Right atrium auricular region (tissue), 2 donors: Measurements from ENCODE around the gene LRRK2. TPM values are rescaled to one million over a fixed set of nuclear protein-coding genes. Genes with fewer than 3 reads are reported as not detected.
"Not testable (repeated sequence)": the region's sequence is repeated elsewhere in the genome, so short reads cannot be mapped to it uniquely, and the experiment has no call there.

Source experiments
- DNase-seq: peaks from one replicate; pipeline ENCODE4 v3.0.0-alpha.2; 2019; ENCODE audit warnings: low spot score
- H3K27ac ChIP-seq, 2 donors: fragments of 200-600 bp; sonication (generic); 1 replicate in 1 of 2; 2 replicates in 1 of 2; pipeline ENCODE4 v1.5.1; 2016 to 2019
- H3K27me3 ChIP-seq, 2 donors: fragments of 200-600 bp; sonication (generic); one replicate each; pipeline versions ENCODE4 v1.5.1 to v1.6.0; 2017 to 2019
- H3K36me3 ChIP-seq: fragments of 200-600 bp; sonication (generic); one replicate; pipeline ENCODE4 v1.5.1; 2016
- H3K4me1 ChIP-seq, 2 donors: fragments of 200-600 bp; sonication (generic); one replicate each; pipeline versions ENCODE4 v1.5.1 to v1.6.0; 2017 to 2019
- H3K4me3 ChIP-seq, 2 donors: fragments of 200-600 bp; sonication (generic); 1 replicate in 1 of 2; 2 replicates in 1 of 2; pipeline ENCODE4 v1.5.1; 2017 to 2019; ENCODE audit warnings: mild to moderate bottlenecking in 1 of 2, moderate library complexity in 1 of 2
- H3K9me3 ChIP-seq, 2 donors: fragments of 200-600 bp; sonication (generic); one replicate each; pipeline ENCODE4 v1.5.1; 2019
- CTCF ChIP-seq, 2 donors: fragments of 200-600 bp; sonication (generic); IDR thresholded peaks; one replicate each; pipeline ENCODE4 v1.5.1; 2019; ENCODE audit warnings: antibody characterized with exemption in 2 of 2
- total RNA-seq, 2 donors: library from RNA; depleted of rRNA; stranded (reverse); fragments of >200 nt; gene quantifications; one replicate each; pipeline ENCODE4 v1.1.0, GENCODE V29; 2016

Gene LRRK2
- total RNA-seq, 2 donors from 2014 or later, result 7.1 to 8.6 TPM

DNA sequence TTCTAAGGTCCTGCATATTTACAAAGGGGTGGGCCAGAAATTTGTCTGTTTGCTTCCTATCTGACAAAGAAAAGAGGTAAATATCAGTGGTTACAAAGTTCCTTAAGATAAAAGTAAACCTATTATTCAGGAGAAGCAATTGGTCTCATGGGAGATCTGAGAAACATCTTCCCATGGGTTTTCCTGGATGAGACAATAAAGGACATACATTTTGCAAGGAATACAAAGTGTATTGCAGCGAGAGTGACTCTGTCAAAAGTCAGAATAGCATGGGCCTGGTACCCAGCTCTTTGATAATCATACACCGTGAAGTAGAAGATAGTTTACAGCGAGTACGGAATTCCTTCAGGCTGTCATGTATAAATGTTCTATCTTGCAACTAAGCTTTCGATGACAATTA lies 14.2 kb downstream of the LRRK2 start:
- Histone ChIP-seq H3K27ac (no peak overlapping the region), H3K9me3 (no peaks in the 10 kb centered on the region), H3K4me3 (no peak overlapping the region), H3K27me3 (no peaks in the 10 kb centered on the region), H3K4me1 (peaks cover 0 to 9% of the 10 kb centered on the region in 2 donors), H3K36me3 (peaks cover 13% of the 10 kb centered on the region)
- TF ChIP-seq CTCF (IDR thresholded peaks at IDR 0.05), result no peak
- DNase-seq, result no peak

GRCh38 chr12:40240779-40241178 lies 16.0 kb downstream of the LRRK2 start:
- H3K36me3 ChIP-seq, result peaks cover 12% of the 10 kb centered on the region
- DNase-seq, result no peak
- H3K27ac ChIP-seq, result no peak overlapping the region
- H3K4me1 ChIP-seq, result peaks cover 0 to 9% of the 10 kb centered on the region in 2 donors
- no peak for TF ChIP-seq CTCF (IDR thresholded peaks at IDR 0.05)
- H3K9me3 ChIP-seq, result no peaks in the 10 kb centered on the region
- no peak overlapping the region for H3K4me3 ChIP-seq
- H3K27me3 ChIP-seq, result no peaks in the 10 kb centered on the region

- H3K4me3 ChIP-seq, result no peak overlapping the region
- DNase-seq, result no peak
- peaks cover 3% of the 10 kb centered on the region for H3K36me3 ChIP-seq
- H3K27ac ChIP-seq, result no peak overlapping the region
- no peaks in the 10 kb centered on the region for H3K27me3 ChIP-seq
- peaks cover 0 to 9% of the 10 kb centered on the region in 2 donors for H3K4me1 ChIP-seq
- H3K9me3 ChIP-seq, result no peaks in the 10 kb centered on the region
- TF ChIP-seq CTCF (IDR thresholded peaks at IDR 0.05), result no peak
Observed at GRCh38 chr12:40241741-40242140, 16.9 kb downstream of the LRRK2 start.

DNA sequence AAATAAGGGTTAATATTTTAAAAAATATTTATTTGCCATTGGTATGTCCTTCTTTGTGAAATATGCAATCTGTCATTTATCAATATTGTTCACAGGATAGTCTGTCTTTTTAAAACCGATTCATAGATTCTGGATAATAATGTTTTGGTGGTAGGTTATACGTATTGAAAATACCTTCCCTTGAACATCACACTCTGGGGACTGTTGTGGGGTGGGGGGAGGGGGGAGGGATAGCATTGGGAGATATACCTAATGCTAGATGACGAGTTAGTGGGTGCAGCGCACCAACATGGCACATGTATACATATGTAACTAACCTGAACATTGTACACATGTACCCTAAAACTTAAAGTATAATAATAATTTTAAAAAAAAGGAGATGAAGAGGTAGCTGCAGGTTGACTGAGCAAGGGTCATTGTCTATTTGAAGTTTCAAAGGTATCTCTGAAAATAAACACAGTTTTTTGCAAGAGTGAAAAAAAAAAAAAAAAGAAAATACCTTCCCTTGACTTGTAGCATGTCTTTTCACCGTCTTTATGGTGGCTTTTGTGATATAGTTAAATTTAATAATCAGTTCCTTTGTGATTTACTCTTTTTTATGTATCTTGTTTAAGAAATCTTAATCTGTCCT lies 19.8 kb downstream of the LRRK2 start:
- not testable (repeated sequence) for H3K27ac ChIP-seq, H3K9me3 ChIP-seq, H3K36me3 ChIP-seq

DNA sequence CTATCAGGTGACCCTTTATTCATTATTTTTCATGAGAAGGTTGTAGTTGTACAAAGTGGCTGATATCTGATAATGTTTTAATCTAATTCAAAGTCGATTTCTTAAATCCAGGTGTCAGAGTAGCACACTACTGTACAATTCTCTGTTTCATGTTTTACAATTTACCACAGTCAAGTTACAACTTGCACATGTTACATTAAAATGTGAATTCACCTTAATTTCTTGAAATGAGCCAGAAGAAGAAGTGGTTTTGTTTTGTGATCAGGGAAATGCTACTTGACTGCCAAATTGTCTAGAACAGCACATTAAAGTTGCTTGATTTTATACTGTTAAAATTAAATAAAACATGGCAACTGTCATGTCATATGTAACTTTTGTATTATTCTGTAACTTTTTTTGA lies 23.2 kb downstream of the LRRK2 start:
- TF ChIP-seq CTCF (IDR thresholded peaks at IDR 0.05), result no peak
- no peaks in the 10 kb centered on the region for H3K9me3 ChIP-seq
- DNase-seq, result no peak
- H3K36me3 ChIP-seq, result peaks cover 16% of the 10 kb centered on the region
- H3K4me3 ChIP-seq, result no peak overlapping the region
- H3K4me1 ChIP-seq, result no peaks in the 10 kb centered on the region
- no peaks in the 10 kb centered on the region for H3K27me3 ChIP-seq
- H3K27ac ChIP-seq, result no peak overlapping the region

More for the DNA sequence above, 19.8 kb downstream of the LRRK2 start:
- H3K27me3 ChIP-seq, DNase-seq, H3K4me1 ChIP-seq, H3K4me3 ChIP-seq: not testable (repeated sequence)

GRCh38 chr12:40248585-40249297 lies 23.9 kb downstream of the LRRK2 start:
- no peak for DNase-seq
- Histone ChIP-seq H3K4me1 (no peaks in the 10 kb centered on the region), H3K27ac (no peak overlapping the region), H3K9me3 (no peaks in the 10 kb centered on the region), H3K27me3 (no peaks in the 10 kb centered on the region), H3K36me3 (peaks cover 22% of the 10 kb centered on the region), H3K4me3 (no peak overlapping the region)
- no peak for TF ChIP-seq CTCF (IDR thresholded peaks at IDR 0.05)

DNA sequence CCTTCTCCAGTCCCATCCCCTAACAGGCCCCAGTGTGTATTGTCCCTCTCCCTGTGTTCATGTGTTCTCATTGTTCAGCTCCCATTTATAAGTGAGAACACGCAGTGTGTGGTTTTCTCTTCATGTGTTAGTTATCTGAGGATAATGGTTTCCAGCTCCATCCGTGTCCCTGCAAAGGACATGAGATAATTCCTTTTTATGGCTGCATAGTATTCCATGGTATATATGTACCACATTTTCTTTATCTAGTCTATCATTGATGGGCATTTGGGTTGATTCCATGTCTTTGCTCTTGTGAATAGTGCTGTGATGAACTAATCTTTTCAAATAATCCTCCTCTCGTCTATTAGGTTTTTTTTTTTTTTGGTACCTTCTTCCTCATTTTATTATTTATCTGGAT lies 25.9 kb downstream of the LRRK2 start:
- H3K4me3 ChIP-seq, H3K4me1 ChIP-seq, H3K9me3 ChIP-seq, H3K27ac ChIP-seq, H3K27me3 ChIP-seq, DNase-seq: not testable (repeated sequence)
- H3K36me3 ChIP-seq, result peaks cover 34% of the 10 kb centered on the region
